ENCODE measurements around the gene CYTIP. TPM values are rescaled to one million over a fixed set of nuclear protein-coding genes. Genes with fewer than 3 reads are reported as not detected.

Gene CYTIP
- total RNA-seq, 2 donors from 2014 or later, result 3.3 to 4.8 TPM

DNA sequence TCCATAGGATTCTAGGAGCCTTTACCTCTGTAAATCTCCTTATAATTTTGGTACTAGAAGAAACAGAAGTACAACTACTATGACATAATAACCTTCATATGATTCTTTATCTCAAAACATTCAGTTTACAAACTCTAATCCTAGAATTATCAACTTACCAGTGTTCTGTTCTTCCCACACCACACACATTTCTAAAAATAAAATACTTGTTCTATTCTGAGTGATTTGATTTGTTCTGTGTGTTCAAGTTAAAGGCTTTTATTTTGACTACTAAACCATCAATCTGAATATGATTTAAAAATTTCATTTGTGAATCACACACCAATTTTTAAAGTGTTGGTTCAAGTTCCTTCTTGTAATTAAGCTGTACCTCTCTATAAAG, 16.0 kb downstream of the CYTIP start:
- DNase-seq (ENCODE audit: low spot score), result no peak
- Histone ChIP-seq H3K27me3 (no peaks in the 10 kb centered on the region), H3K4me3 (no peak overlapping the region), H3K9me3 (peaks cover 0 to 19% of the 10 kb centered on the region in 2 donors), H3K27ac (peak overlapping the region; percentile 23 to 48), H3K4me1 (peaks cover 0 to 8% of the 10 kb centered on the region in 2 donors), H3K36me3 (no peaks in the 10 kb centered on the region)
- TF ChIP-seq CTCF (IDR thresholded peaks at IDR 0.05), result no peak

DNA sequence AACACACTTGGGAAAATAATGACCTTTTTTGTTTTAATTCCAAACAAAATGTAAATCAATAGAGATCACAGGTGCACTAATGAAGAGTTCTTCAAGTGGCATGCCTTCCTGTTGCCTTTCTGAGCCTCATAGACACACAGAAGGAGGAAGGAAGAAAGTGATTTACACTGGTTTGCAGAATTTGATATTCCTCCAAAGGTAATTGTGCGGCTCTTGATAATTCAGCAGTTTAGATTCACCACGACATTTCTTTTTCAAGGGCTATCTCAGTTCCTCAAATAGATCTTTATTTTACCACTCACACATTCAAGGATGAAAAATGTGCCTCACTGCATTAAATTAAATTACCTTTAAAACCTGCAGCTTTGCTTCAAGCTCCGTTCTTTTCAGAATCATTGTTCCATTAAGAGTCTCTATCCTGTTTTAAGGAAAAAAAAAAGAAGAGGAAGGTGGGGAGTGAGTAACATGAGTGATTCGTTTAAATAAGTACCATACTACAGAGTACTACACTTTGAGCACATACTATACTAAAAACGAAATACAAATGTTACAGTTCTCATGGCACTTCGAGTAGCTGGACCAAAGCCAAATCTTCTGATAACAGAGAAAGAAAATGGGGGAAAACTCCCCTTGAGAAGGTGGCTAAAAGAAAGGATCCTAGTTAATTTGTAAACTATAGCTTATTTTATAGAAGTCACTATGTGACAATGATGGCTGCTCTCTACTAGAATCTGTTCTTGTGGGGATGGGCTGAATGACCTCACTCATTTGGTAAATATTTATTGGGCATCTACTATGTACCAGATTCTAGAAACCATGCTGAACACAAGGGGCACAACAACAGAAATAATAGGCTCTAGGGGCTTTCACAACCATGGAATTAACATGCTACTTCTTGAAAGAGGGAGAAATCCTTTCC, 16.6 kb downstream of the CYTIP start:
- H3K9me3 ChIP-seq, result peaks cover 0 to 19% of the 10 kb centered on the region in 2 donors
- no peak overlapping the region for H3K4me3 ChIP-seq
- TF ChIP-seq CTCF (IDR thresholded peaks at IDR 0.05), result no peak
- H3K27me3 ChIP-seq, result no peaks in the 10 kb centered on the region
- H3K27ac ChIP-seq, result peak overlapping the region; percentile 23 to 48
- no peak for DNase-seq (ENCODE audit: low spot score)
- peaks cover 0 to 4% of the 10 kb centered on the region in 2 donors for H3K4me1 ChIP-seq
- no peaks in the 10 kb centered on the region for H3K36me3 ChIP-seq

GRCh38 chr2:157426477-157426994, 17.4 kb downstream of the CYTIP start:
- no peaks in the 10 kb centered on the region for H3K27me3 ChIP-seq
- no peak for DNase-seq (ENCODE audit: low spot score)
- H3K4me3 ChIP-seq, result no peak overlapping the region
- H3K27ac ChIP-seq, result no peak overlapping the region
- peaks cover 0 to 4% of the 10 kb centered on the region in 2 donors for H3K4me1 ChIP-seq
- no peaks in the 10 kb centered on the region for H3K36me3 ChIP-seq
- no peak for TF ChIP-seq CTCF (IDR thresholded peaks at IDR 0.05)
- peaks cover 0 to 19% of the 10 kb centered on the region in 2 donors for H3K9me3 ChIP-seq

DNA sequence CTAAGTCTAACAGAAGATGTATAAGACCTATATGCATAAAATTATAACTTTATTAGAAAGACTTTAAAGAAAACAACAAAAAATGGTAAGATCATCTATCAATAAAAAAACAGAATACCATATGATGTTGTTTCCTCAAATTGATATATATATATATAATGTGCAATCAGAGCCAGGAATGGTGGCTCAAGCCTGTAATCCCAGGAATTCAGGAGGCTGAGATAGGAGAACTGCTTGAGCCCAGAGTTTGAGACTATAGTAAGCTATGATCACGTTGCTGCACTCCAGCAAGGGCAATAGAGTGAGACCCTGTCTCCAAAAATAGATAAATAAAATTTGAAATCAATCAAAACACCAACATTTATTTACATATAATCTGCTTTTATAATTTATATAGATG, 19.5 kb downstream of the CYTIP start:
- no peak for DNase-seq (ENCODE audit: low spot score)
- no peak for TF ChIP-seq CTCF (IDR thresholded peaks at IDR 0.05)

GRCh38 chr2:157421964-157422363, 21.9 kb downstream of the CYTIP start:
- no peaks in the 10 kb centered on the region for H3K27me3 ChIP-seq
- H3K4me3 ChIP-seq, result no peak overlapping the region
- TF ChIP-seq CTCF (IDR thresholded peaks at IDR 0.05), result no peak
- DNase-seq (ENCODE audit: low spot score), result no peak
- no peak overlapping the region for H3K27ac ChIP-seq
- peaks cover 0 to 4% of the 10 kb centered on the region in 2 donors for H3K4me1 ChIP-seq
- no peaks in the 10 kb centered on the region for H3K36me3 ChIP-seq
- H3K9me3 ChIP-seq, result peaks cover 0 to 19% of the 10 kb centered on the region in 2 donors

More for the DNA sequence above, 19.5 kb downstream of the CYTIP start:
- H3K9me3 ChIP-seq, result peaks cover 0 to 19% of the 10 kb centered on the region in 2 donors
- H3K4me1 ChIP-seq, result peaks cover 0 to 4% of the 10 kb centered on the region in 2 donors
- H3K27me3 ChIP-seq, result no peaks in the 10 kb centered on the region
- H3K4me3 ChIP-seq, result no peak overlapping the region
- no peak overlapping the region for H3K27ac ChIP-seq
- no peaks in the 10 kb centered on the region for H3K36me3 ChIP-seq
